Hematopoietic multipotent progenitor cell treated with erythropoietin and hydrocortisone succinate and interleukin-3 and kit ligand, for 6 days (in vitro differentiated cells): ENCODE data around the gene TMEM53.
"Not testable (repeated sequence)": the region's sequence is repeated elsewhere in the genome, so short reads cannot be mapped to it uniquely, and the experiment has no call there.

Experiments
- DNase-seq: peaks from one replicate; pipeline ENCODE4 v3.0.0-alpha.2; 2015

The TMEM53 gene

GRCh38 chr1:44674113-44675000, at the start of gene TMEM53, which contains the start of gene ARMH1:
TMEM53 (minus strand) TSS chr1:44674481; CDS start chr1:44674391, 90 bp downstream.
ARMH1 (plus strand) TSS chr1:44674714; CDS start chr1:44689698, 14,984 bp downstream.
- DNase-seq, result peak; percentile 100

GRCh38 chr1:44723496-44724295, 49.4 kb upstream of the TMEM53 start:
- peak; percentile 85 for DNase-seq

GRCh38 chr1:44723064-44723463, 48.8 kb upstream of the TMEM53 start:
- peak; percentile 44 for DNase-seq

- peak; percentile 99 for DNase-seq
These were observed 47.4 kb upstream of the TMEM53 start for GRCh38 chr1:44721485-44722361.

DNA sequence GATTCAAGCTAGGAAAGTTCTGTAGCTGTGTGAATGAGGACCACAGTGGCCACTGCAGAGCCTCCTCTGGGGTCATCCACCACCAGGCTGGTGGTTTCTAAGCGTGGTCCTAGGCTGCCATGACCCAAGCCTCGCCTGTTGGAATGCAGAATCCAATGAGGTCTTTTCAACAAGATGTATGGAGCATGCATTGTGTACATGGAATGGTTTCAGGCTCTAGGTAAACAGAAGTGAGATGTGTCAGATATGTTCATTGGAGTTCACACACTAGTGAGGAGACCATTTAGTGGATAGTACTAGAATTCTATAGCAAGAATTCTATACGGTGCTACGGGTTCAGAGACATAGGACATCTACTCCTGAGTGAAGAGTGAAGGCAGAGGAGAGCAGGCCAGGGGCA, 46.0 kb upstream of the TMEM53 start:
- DNase-seq, result no peak

DNA sequence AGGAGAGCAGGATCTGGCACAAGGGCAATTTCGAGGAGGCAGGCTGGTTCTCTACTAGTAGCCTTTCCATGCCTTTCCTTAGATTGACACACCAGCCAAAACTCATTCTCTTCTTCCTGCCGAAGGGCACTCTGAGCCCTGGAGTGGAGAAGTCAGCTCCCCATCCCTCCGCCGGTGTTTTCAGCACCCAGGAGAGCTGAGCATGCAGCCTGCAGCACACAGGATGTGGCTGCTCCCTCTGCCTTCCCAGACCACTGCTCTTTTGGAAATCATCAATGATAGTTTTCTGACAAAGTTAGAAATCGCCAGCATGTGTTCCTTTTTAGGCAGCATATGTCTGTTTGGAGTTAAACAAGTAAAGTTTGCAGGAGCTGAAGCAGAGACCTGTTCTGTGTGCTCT, 45.0 kb upstream of the TMEM53 start:
- DNase-seq, result no peak

- no peak for DNase-seq
These were observed 43.8 kb upstream of the TMEM53 start for GRCh38 chr1:44718091-44718490.

GRCh38 chr1:44717653-44718052, 43.4 kb upstream of the TMEM53 start:
- no peak for DNase-seq

GRCh38 chr1:44717156-44717555, 42.9 kb upstream of the TMEM53 start:
- no peak for DNase-seq

GRCh38 chr1:44714944-44715571, 40.8 kb upstream of the TMEM53 start:
- DNase-seq, result peak; percentile 92

GRCh38 chr1:44714532-44714931, 40.3 kb upstream of the TMEM53 start:
- no peak for DNase-seq

GRCh38 chr1:44713321-44713781, 39.1 kb upstream of the TMEM53 start:
- DNase-seq, result no peak

- DNase-seq, result peak; percentile 86
These were observed 33.9 kb upstream of the TMEM53 start for GRCh38 chr1:44707959-44708831.

DNA sequence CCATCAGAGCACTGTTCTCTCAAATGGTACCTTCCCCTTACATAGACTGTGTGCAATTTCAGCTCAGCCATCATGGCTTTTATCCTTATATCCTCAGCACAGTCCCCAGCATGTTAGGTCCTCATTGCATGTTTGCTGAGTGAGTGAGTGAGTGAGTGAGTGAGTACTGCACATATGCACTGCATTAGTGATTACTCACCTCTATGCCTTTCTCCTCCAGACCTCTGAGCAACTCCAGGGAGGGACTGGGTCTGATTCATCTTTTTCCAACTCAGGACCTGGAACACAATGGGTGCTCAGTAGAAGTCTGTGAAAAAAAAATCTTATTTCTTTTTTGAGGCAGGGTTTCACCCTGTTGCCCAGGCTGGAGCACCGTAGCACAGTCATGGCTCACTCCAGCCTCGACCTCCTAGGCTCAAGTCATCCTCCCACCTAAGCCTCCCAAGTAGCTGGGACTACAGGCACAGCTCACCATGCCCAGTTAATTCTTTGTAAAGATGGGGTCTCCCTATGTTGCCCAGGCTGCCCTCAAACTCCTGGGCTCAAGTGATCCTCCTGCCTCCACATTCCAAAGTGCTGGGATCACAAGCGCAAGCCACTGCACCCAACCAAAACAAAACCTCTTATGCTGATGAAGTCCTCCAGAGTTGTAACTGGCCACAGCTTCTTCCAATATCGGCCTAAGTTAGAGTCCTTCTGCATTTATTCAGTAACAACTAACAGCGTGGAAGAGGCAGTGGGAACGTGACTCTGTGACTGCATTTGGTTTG, 33.0 kb upstream of the TMEM53 start:
- DNase-seq, result no peak

GRCh38 chr1:44705938-44706337, 31.7 kb upstream of the TMEM53 start:
- no peak for DNase-seq

DNA sequence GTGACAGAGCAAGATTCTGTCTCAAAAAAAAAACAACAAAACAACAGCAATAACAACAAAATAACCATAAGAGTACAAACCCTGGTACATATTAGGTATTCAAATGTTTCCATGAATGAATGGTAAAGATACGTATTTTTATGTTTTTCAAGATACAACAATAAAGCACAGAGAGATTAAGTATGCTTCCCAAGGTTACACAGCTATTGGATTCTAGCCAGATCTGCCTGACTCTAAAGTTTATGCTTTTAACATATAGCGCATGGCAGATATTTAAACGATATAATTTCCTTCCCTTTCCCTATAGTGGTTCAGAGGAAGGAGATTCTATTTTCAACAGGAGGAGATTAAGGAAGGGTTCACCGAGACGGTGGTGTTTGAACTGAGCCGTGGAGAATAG, 31.2 kb upstream of the TMEM53 start:
- no peak for DNase-seq

- no peak for DNase-seq
These were observed 26.9 kb upstream of the TMEM53 start for GRCh38 chr1:44701141-44701573.

DNA sequence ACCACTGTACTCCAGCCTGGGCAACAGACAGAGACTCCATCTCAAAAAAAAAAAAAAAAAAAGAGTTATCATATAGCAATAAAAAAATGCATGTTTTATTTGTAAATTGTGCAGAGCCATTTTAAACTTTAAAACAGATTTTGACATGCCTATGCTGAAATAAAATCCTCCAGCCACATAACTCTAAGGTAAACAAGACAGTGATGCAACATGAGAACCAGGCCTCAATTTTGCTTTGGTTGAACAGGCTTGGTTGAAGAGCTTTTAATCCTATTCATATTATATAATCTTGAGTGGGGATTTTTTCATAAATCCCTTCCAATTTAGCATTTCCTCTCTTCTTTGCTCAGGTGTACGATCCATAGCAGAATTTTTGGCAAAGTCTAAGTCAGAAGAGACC, 26.3 kb upstream of the TMEM53 start:
- no peak for DNase-seq

GRCh38 chr1:44699375-44699774, 25.1 kb upstream of the TMEM53 start:
- not testable (repeated sequence) for DNase-seq

DNA sequence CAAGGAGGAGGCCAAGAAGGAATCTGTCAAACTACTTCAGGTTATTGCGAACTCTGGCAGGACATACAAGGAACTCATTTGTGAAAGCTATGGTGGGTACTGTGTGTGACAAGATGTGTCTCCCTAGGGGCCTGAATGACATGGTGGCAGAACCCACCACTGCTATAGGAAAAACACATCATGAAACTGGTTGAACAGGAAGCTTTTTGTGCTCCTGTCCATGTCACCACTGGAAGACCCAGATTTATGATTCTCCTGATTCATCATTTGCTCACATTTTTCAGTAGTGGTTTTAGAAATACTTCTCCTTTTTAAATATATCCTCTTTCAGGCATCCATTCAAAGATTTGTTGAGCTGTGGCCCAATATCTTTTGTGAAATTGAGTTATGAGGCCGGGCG, 23.9 kb upstream of the TMEM53 start:
- DNase-seq, result no peak
